ENCODE results near the gene GGT6. TPM values are rescaled to one million over a fixed set of nuclear protein-coding genes. Genes with fewer than 3 reads are reported as not detected.
"Not testable (repeated sequence)": the region's sequence is repeated elsewhere in the genome, so short reads cannot be mapped to it uniquely, and the experiment has no call there.

GGT6 gene
- total RNA-seq, 1 donor from 2014 or later: not detected

DNA sequence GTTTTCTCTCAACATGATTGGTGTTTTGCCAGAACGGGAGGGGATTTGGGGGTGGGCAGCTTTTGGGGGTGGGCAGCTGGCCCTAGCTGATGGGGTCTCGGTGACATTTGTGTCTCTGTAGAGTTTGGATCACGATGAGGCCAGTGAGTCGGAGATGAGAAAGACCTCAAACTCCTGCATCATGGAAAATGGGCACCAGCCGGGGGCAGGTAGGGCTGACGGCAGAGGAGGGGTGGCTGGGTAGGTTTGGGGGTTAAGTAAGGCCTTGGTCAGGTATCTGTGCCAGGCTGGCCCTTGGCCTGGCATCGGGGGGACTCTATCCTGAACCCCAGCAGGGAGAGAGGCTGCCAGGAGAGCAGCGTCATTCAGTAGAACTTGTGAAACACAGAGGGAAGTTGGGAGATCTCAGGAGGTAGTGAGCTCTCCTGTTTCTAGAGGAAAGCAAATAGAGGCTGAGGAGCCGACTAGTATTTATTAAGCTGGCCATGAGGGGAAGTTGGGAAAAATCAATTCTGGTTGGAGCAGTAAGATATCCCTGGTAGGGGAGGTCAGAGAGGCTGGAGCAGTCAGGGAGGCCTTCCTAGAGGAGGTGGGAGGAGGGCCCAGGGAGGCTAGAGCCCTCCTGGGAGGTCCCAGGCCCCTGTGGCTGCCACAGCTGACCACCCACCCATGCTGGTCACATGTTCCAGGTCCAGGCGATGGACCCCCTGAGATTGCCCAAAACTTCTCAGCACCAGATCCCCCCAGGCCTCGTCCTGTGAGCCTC is 32.0 kb upstream of the GGT6 start:
- DNase-seq (ENCODE audit: low spot score in 2 of 2): no peak

DNA sequence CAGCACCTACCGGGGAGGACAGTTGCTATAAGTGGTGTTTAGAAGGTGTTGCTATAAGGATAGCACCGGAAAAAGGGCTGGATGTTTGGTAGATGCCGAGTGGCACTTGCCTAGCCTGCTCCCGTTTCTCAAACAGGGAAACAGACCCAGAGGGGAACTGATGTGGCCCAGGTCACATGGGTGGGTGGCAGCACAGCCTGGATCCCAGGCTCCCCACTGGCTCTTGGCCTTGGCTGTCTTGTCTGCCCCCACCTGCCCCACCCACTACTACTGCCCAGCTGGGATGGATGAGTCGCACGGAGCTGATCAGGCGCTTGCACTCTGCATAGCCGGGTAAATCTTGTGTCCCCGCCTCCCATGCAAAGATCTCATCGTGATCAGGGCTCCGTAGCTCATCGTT is 31.2 kb upstream of the GGT6 start:
- DNase-seq (ENCODE audit: low spot score in 2 of 2): no peak
- no peak for FAIRE-seq

More for the DNA sequence above, 32.0 kb upstream of the GGT6 start:
- no peak for FAIRE-seq

DNA sequence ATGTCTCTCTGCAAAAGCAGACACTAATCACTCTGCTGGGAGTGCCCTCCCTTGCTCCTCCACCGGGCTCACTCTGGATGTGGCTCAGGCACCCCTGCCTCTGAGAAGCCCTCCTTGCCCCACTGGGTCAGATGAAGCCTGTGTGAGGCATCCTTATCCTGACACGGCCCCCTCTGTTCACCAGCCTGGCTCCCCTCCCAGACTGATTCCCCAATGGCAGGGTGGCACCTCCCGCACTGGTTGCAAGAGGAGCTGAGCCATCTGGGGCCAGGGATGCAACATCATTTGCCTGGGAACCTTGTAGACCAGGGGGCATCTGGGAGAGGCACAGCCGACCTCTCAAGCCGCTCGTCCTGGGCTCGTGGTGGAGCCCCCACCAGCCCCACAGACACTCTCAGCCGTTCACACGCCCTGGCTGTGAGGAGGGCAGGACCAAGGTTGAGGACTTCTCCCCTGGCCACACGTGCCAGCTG is 30.6 kb upstream of the GGT6 start:
- FAIRE-seq: no peak
- no peak for DNase-seq (ENCODE audit: low spot score in 2 of 2)

DNA sequence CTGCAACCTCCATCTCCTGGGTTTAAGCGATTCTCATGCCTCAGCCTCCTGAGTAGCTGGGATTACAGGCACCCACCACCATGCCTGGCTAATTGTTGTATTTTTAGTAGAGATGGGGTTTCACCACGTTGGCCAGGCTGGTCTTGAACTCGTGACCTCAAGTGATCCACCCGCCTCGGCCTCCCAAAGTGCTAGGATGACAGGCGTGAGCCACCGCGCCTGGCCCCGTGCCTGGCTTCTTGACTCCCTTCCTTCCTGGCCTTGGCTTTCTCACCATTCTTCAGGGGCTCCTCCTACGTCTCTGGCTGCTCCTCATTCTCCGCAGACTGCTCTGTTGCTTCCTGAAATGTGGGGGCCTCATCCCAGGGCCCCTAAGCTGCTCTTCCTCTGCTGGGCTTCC is 29.7 kb upstream of the GGT6 start:
- not testable (repeated sequence) for DNase-seq (ENCODE audit: low spot score in 2 of 2); FAIRE-seq

DNA sequence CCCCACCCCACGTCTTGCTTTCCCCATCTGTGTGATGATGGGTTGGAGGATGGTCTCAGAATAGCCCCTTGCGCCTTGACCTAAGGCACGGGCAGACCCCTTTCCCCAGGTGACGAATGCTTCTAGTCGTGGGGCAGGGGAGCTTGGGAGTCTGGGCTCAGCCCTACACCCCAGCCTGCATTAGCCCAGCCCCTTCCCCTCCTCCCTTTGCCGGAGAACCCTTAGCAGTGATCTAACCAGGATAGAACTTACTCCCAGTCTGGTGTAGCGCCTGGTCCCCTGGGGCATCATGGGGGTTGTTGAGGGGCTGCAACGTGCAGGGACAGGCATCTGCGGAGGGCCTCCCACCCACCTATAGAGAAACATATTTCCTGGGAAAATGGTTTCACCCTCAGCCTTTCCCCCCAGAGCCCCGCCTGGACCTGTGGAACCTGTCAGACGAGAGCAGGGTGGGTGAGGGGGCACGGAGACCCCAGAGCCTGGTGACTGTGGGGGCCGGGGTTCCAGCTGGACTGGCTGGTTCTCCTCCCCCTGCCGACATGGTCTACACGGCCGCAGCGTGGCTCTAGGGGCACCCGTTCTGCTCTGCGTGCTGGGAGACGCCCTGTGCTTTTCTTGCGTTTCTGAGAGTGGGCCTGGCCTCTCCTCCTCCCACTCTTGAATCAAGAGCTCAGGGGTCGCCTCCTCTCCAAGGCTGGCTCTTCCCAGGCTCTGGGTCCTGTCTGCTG is 28.7 kb upstream of the GGT6 start:
- no peak for FAIRE-seq

DNA sequence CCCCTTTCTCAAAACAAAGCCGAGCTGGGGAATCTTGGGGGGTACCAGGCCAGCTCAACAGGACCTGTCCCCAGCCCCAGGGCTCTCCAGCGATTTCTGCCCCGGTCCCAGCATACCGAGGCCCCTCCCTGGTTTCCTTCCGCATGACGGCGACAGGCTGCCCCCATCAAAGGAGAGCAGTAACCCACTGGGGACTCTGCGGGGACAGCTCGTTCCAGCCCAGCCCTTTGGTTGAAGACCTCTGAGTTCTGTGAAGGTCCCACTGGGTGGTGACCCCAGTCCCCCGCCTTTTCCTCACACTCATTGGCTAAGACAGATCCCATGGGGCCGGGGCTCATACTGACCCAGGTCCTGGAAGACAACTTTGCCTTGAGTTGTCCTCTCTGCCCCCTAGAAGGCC is 28.0 kb upstream of the GGT6 start:
- DNase-seq (ENCODE audit: low spot score in 2 of 2) (no peak), FAIRE-seq (no peak)

More for the DNA sequence above, 28.7 kb upstream of the GGT6 start:
- no peak for DNase-seq (ENCODE audit: low spot score in 2 of 2)

DNA sequence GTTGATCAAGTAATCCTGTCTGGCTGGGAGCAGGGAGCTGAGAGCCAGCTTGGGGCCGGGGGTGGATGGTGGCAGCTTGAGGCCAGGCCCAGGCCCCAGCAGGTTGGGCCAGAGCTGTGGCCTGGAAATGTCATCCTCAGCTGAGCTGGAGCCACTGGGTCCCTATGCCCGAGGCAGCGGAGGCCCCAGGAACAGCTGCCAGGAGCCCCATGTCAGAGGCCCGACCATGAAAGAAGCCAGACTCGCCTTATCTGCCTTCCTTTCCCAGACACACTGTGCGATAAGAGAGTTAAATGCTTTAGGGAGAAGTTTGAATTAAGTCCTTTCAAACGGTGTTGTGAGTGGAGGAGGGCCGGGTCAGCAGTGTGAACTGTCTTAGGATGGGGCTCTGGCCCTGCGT is 27.4 kb upstream of the GGT6 start:
- no peak for FAIRE-seq
- DNase-seq (ENCODE audit: low spot score in 2 of 2): no peak

DNA sequence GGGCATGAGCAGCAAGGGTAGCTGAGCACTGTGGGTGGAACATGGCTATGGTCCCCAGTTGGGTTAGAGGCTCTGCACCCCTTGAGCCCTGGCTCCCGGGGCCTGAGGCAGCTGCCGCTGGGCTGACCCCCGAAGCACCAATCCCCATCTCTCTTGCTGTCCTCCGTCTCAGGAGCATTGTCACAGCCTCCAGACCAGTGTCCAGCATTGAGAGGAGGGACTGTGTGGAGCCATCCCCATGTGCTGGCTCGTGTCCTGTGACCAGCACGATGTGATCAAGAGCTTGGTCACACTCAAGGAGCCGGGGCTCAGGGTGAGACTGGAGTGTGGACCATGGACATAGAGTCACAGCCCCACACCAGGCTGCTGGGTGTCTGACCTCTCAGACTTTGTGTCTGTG is 26.8 kb upstream of the GGT6 start:
- DNase-seq (ENCODE audit: low spot score in 2 of 2) (no peak), FAIRE-seq (no peak)

DNA sequence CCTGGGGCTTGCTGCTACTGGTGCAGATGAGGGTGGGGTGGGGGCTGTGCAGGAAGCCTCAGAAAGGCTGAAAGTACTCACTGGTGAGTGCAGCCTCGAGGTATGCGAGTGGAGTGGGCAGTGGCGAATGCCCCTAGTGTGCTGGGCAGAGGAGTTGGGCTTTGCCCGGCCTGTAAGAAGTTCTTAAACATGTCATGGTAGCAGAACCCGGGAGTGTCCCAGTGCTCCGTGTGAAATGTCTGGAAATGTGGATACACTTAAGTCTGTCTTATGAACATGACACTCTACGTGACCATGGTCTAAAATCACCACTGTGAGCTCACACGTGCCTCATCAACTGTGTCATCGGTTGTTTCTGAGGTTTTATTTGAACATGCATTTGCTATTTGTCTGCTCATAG is 25.7 kb upstream of the GGT6 start:
- no peak for FAIRE-seq

DNA sequence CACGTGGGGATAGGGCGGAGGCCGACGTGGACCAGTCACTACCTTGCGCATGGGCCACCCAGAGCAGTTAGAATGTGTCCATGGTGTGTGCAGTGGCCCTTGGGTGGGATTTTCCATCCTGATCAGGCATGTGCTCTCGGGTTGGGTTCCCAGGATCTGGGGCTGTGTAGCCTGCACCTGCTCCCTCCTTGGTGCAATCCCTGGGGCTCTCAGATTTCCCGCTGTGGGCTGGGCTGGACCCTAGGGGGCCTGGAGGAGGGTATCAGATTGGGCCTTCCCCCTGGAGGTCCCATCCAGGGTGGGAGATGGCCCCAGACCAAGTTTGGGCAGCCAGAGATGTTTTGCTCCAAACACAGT is 25.2 kb upstream of the GGT6 start:
- no peak for FAIRE-seq

More for the DNA sequence above, 25.7 kb upstream of the GGT6 start:
- DNase-seq (ENCODE audit: low spot score in 2 of 2): no peak

DNA sequence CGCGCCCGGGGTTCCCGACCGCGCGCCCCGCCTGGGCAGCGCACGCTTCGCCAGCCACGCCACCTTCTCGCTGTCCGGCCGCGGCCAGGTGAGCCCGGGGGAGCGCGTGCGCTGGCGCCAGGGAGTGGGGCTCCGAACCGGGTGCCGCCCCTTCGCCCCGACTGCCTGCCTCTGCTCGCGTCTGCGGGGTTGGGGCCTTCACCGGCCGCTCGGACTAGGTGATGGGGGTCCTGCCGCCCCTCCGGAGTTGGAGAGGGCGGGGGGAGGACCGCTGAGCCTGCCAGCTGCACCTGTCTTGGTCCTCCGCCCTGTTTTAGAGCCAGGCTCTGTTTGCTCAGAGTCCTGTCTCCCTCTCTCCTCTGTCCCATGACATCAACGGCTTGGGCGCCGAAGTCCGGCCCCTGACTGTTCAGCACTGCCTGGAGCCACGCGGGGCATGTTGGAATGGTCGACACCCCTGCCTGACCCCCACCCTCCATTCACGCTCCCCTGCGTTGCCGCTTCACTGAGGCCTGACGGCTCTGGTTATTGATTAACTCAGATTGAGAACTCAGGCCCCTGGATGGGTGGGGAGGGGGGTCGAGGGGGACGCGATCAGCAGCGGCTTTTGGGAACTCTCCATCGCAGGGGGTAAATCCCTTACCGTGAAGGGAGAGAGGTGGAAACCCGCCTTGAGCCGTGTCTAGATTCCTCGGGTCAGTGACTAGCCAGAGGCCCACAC is 24.7 kb upstream of the GGT6 start:
- FAIRE-seq: no peak
- no peak for DNase-seq (ENCODE audit: low spot score in 2 of 2)

More for the DNA sequence above, 25.2 kb upstream of the GGT6 start:
- no peak for DNase-seq (ENCODE audit: low spot score in 2 of 2)

DNA sequence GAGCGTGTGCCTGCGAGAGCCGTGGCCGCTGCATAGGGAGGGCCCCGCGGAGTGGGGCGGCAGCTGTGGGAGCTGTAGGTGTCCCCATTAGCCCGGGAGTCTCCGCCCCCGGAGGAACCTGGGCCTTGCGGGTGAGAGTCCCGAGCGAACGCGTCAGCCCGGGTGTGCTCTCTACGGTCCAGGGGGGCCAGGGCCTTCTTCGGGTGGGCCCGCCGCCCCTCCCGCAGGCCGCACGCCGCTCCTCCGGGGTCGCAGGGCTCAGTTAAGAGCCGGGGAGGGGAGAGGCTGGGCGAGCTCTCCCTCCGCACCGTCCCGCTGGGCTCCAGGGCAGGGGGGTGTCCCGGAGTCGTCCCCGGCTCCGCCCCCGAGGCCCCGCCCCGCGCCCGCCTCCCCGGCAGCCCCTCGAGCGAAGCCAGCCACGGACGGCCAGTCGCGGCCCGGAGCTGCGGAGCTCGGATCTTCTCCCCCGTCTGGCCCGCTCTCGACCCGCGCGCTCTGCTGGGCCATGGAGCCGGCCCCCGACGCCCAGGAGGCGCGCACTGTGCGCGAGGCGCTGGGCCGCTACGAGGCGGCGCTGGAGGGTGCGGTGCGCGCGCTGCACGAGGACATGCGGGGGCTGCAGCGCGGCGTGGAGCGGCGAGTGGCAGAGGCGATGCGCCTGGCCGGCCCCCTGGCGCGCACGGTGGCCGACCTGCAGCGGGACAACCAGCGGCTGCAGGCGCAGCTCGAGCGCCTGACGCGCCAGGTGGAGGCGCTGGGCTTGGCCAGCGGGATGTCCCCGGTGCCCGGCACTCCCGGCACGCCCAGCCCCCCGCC is 23.9 kb upstream of the GGT6 start, which contains the start of gene SMTNL2:
SMTNL2 (plus strand) TSS at position 429 of the 816 bp plus-strand sequence; CDS start at position 506, 77 bp downstream.
- FAIRE-seq (no peak), DNase-seq (ENCODE audit: low spot score in 2 of 2) (peak in 1 of 2 donors; percentile 73)

DNA sequence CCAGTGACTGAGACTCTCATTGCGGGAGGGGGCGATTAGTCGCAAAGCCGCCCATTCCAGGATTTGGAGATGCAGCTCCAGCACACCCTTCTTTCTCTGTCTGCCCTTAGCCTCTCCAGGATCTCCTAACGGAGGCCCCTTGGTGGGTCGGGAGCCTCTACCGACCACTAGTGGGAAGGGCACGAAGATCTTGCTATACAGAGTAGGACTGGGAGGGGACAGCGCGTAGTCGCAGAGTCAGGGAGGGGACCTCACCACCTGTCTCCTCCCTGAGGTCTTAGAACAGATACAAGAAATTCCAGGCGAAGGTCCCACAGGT is 23.4 kb upstream of the GGT6 start:
- FAIRE-seq (no peak), DNase-seq (ENCODE audit: low spot score in 2 of 2) (peak in 1 of 2 donors; percentile 51)

DNA sequence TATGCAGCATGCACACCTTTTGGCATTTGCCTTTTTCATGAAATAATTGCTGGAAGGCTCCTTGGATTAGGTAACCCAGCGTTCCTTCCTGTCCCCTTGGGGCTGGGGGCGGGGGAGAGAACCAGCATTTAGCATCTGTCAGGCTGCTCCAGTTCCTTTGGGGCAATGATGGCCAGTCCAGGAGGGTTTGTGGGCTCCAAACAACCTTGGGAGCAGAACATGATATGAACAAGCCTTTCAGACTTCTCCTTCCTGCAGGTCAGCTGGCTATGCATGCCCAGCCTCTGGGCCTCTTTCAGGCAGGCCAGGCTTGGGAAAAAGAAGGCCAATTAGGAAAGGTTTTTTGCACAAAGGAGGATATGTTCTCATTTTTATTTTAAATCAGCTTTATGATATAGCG is 22.8 kb upstream of the GGT6 start:
- no peak for DNase-seq (ENCODE audit: low spot score in 2 of 2)

DNA sequence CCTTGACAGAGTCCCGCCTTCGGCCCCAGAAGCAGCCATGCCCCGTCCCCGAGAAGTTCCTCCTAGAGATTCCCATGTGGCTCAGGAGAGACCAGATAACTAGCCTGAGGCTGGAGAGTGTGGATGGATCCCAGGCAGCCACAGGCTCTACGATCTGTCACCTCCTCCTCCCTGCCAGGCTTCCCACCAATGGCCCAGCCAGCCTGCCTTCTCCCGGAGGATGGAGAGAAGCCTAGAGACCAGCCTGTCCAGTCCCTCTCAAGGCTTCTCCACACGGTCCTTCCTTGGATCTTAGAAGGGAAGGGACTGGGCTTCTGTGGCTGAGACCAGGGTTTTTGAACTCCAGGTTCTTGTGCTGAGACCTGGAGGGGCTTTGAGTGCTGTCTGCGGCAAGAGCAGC is 22.3 kb upstream of the GGT6 start:
- DNase-seq (ENCODE audit: low spot score in 2 of 2): no peak
- FAIRE-seq: no peak

More for the DNA sequence above, 22.8 kb upstream of the GGT6 start:
- no peak for FAIRE-seq

DNA sequence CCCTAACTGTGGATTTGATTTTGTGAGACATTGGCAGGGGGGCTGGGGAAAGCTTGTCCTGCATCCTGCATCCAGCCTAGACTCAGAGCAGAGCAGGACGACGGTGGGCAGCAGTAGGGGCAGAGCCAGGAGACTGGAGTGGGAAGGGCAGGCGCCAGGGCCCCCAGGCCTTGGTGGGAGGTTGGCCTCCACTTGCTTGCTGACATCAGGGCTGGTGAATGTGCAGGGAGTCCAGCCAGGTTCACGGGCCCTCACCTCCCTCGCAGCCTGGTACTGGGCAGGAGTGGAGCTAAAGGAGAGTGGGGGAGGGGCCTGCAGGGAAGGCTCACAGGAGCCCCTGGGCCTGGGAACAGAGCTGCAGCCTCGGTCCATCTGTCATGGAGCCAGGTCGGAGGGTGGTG is 21.7 kb upstream of the GGT6 start:
- FAIRE-seq: no peak
- no peak for DNase-seq (ENCODE audit: low spot score in 2 of 2)

DNA sequence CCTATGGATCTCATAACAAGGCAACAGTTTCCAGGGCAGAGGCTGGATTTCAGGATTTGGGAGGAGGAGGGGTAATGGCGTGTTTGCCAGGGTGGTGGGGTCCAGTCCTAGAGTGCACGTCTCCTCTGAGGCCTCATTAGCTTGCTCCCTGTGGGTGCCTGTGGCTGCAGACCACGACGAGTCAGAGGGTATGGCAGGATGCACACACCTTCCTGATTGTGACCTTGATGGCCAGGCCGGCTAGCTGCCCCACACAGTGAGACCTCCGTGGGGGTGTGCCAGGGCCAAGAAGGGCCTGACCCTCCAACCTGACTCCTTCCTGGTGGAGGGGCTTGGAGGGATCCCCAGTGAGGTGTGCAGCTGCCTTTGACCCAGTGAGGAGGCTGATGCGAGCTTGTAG is 19.9 kb upstream of the GGT6 start:
- no peak for FAIRE-seq

DNA sequence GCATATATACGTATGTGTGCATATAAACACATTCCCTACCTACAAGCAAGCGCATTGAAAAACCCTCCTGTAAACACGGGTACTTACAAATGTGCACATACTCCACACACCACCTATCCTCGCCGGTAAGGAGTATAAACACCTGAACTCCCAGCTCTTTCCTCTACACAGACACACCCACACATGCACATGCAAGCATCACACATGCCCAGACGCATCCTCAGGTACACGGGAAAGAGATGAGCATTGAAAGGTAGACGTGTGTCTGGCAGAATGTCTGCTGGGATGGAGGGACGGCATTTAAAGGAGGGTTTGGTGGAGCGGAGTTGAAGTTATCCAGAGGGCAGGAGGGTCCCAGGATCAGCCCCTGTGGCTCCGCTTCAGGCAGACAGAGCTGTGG is 19.3 kb upstream of the GGT6 start:
- FAIRE-seq (no peak), DNase-seq (ENCODE audit: low spot score in 2 of 2) (no peak)

More for the DNA sequence above, 19.9 kb upstream of the GGT6 start:
- no peak for DNase-seq (ENCODE audit: low spot score in 2 of 2)

DNA sequence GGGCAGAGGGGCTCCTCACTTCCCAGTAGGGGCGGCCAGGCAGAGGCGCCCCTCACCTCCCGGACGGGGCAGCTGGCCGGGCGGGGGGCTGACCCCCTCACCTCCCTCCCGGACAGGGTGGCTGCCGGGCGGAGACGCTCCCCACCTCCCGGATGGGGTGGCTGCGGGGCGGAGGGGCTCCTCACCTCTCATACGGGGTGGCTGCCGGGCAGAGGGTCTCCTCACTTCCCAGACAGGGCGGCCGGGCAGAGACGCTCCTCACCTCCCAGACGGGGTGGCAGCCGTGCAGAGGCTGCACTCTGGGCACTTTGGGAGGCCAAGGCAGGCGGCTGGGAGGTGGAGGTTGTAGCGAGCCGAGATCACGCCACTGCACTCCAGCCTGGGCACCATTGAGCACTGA is 18.0 kb upstream of the GGT6 start:
- DNase-seq (ENCODE audit: low spot score in 2 of 2); FAIRE-seq: not testable (repeated sequence)

DNA sequence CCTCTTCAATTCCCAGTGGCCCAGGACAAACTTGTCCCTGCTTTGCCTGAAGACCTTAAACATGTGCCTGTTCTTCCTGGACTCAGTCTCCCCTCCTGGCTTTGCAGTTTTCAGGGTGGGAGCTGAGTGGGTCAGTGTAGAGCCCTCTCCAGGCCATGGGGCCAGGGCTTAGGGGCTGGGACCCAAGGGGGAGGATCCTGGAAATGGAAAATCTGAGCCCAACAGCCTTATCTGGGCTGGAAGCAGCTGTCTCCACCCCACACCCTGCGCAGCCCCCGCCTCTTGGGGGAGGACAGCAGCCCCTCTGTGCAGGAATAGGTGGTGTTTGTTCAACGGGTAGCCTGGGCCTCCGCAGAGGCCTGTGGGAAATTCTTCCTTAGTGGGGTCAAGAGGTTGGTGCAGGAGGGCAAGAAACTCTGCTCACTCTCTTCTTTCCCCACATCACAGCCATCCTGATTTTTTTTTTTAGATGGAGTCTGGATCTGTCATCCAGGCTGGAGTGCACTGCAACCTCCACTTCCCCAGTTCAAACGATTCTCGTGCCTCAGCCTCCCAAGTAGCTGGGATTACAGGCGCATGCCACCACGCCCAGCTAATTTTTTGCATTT is 17.1 kb upstream of the GGT6 start:
- FAIRE-seq: no peak
- no peak for DNase-seq (ENCODE audit: low spot score in 2 of 2)
